DOHH2 (cell line): ENCODE results near the gene ZNF106.

Source experiments
- H3F3A ChIP-seq: fragments of 200-600 bp; sonication (generic), shearing (Covaris generic); 2 replicates; pipeline ENCODE4 v1.6.0; 2016; ENCODE audit warnings: antibody characterized with exemption, mild to moderate bottlenecking; ENCODE audit not compliant: control insufficient read depth, insufficient read depth
- H3K27ac ChIP-seq: fragments of 200-600 bp; sonication (generic); 2 replicates; pipeline ENCODE4 v1.5.1; 2014; ENCODE audit warnings: low read depth, mild to moderate bottlenecking, low read length, moderate library complexity
- H3K27me3 ChIP-seq: fragments of 200-600 bp; sonication (generic); 2 replicates; pipeline ENCODE4 v1.6.1; 2014; ENCODE audit warnings: mild to moderate bottlenecking, low read length, mixed read lengths; ENCODE audit not compliant: control insufficient read depth
- H3K36me3 ChIP-seq: fragments of 200-600 bp; sonication (generic); 2 replicates; pipeline ENCODE4 v1.6.1; 2014; ENCODE audit warnings: mild to moderate bottlenecking, low read length, moderate library complexity, mixed read lengths; ENCODE audit not compliant: control insufficient read depth
- H3K4me1 ChIP-seq: fragments of 200-600 bp; sonication (generic); 2 replicates; pipeline ENCODE4 v1.6.1; 2014; ENCODE audit warnings: mild to moderate bottlenecking, low read length, mixed read lengths; ENCODE audit not compliant: control insufficient read depth
- H3K4me2 ChIP-seq: fragments of 200-600 bp; sonication (generic); 2 replicates; pipeline ENCODE4 v1.6.0; 2014; ENCODE audit warnings: mild to moderate bottlenecking, low read length, moderate library complexity
- H3K4me3 ChIP-seq: fragments of 200-600 bp; sonication (generic); 2 replicates; pipeline ENCODE4 v1.5.1; 2014; ENCODE audit warnings: mild to moderate bottlenecking, low read length, mixed read lengths
- H3K79me2 ChIP-seq: fragments of 200-600 bp; sonication (generic); 2 replicates; pipeline ENCODE4 v1.6.1; 2014; ENCODE audit warnings: mild to moderate bottlenecking, low read length, mixed read lengths; ENCODE audit not compliant: control insufficient read depth
- H3K9me2 ChIP-seq: fragments of 200-600 bp; sonication (generic); replicated peaks from 2 replicates; pipeline ENCODE4 v1.6.1; 2014; ENCODE audit warnings: mild to moderate bottlenecking, low read length, mixed read lengths; ENCODE audit not compliant: control insufficient read depth
- H3K9me3 ChIP-seq: fragments of 200-600 bp; sonication (generic); 2 replicates; pipeline ENCODE4 v1.6.1; 2014; ENCODE audit warnings: antibody characterized with exemption, low read length, mixed read lengths; ENCODE audit not compliant: control insufficient read depth, insufficient read depth
- H4K20me1 ChIP-seq: fragments of 200-600 bp; sonication (generic); 2 replicates; pipeline ENCODE4 v1.6.0; 2014; ENCODE audit warnings: low read depth, mild to moderate bottlenecking, antibody characterized with exemption, low read length, moderate library complexity; ENCODE audit not compliant: control insufficient read depth, insufficient read depth
- EZH2phosphoT487 ChIP-seq: fragments of 200-600 bp; sonication (generic); IDR thresholded peaks from 2 replicates; pipeline ENCODE4 v1.6.1; 2017; ENCODE audit warnings: borderline replicate concordance, mild to moderate bottlenecking, antibody characterized with exemption, low read length, moderate library complexity, mixed read lengths
- TF ChIP-seq, protein P1 (sequence below): fragments of 200-600 bp; sonication (generic); IDR thresholded peaks from one replicate; pipeline ENCODE4 v1.5.1; 2014; ENCODE audit warnings: antibody characterized with exemption, mild to moderate bottlenecking, low read depth, low read length; ENCODE audit not compliant: poor library complexity, severe bottlenecking

ZNF106 gene

DNA sequence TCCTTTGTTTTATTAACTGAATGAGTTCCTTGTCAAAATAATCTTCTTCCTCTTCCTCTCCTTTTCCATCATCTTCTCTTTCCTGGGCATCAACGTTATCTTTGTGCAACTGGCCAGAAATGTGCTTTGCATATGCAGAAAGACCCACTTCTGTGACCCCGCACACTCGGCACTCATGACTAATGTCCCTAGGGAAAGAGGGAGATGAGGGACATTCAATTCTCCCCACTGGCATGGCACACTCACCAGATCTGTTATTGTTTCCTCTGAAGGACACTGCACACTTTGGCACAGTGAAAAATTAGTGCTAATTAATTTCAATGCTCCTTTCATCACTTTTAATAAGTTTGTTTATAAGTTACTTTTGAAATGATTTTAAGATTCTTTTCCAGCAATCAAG, 34.0 kb downstream of the ZNF106 start:
- H3K4me1 ChIP-seq: peaks cover 57% of the 10 kb centered on the region
- no peaks in the 10 kb centered on the region for H3K9me2 ChIP-seq
- H3F3A ChIP-seq: peaks cover 9% of the 10 kb centered on the region; the same call in 1 of the 2 replicates
- H4K20me1 ChIP-seq: no peaks in the 10 kb centered on the region
- H3K4me2 ChIP-seq: peak overlapping the region; percentile 69
- H3K36me3 ChIP-seq: peaks cover 16% of the 10 kb centered on the region
- no peaks in the 10 kb centered on the region for H3K9me3 ChIP-seq
- TF ChIP-seq, protein P1, sequence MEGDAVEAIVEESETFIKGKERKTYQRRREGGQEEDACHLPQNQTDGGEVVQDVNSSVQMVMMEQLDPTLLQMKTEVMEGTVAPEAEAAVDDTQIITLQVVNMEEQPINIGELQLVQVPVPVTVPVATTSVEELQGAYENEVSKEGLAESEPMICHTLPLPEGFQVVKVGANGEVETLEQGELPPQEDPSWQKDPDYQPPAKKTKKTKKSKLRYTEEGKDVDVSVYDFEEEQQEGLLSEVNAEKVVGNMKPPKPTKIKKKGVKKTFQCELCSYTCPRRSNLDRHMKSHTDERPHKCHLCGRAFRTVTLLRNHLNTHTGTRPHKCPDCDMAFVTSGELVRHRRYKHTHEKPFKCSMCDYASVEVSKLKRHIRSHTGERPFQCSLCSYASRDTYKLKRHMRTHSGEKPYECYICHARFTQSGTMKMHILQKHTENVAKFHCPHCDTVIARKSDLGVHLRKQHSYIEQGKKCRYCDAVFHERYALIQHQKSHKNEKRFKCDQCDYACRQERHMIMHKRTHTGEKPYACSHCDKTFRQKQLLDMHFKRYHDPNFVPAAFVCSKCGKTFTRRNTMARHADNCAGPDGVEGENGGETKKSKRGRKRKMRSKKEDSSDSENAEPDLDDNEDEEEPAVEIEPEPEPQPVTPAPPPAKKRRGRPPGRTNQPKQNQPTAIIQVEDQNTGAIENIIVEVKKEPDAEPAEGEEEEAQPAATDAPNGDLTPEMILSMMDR: no peak
- TF ChIP-seq EZH2phosphoT487: no peak
- H3K79me2 ChIP-seq: peaks cover 20% of the 10 kb centered on the region
- H3K4me3 ChIP-seq: peak overlapping the region; percentile 33
- H3K27ac ChIP-seq: peak overlapping the region; percentile 79
- no peaks in the 10 kb centered on the region for H3K27me3 ChIP-seq

DNA sequence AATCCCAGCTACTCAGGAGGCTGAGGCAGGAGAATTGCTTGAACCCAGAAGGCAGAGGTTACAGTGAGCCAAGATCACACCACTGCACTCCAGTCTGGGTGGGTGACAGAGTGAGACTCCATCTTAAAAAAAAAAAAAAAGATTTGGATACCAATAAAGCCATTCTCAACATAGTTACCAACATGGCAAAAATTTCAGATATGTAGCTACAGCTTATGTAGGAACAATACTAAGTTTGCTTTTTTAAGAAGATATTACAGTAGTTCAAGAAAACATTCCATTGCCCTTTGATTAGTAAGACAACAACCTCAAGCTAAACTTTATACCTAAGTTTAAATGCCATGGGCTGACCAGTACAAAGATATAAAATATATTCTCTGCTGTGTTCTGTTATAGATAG, 34.4 kb downstream of the ZNF106 start:
- no peaks in the 10 kb centered on the region for H3K9me2 ChIP-seq
- peak overlapping the region; percentile 79 for H3K27ac ChIP-seq
- peaks cover 20% of the 10 kb centered on the region for H3K79me2 ChIP-seq
- H3K4me1 ChIP-seq: peaks cover 53% of the 10 kb centered on the region
- no peak for TF ChIP-seq EZH2phosphoT487
- TF ChIP-seq, protein P1: no peak
- peak overlapping the region; percentile 69 for H3K4me2 ChIP-seq
- no peaks in the 10 kb centered on the region for H3K27me3 ChIP-seq
- H3K9me3 ChIP-seq: no peaks in the 10 kb centered on the region
- 0 out of 2 replicates have a peak, but pooled peaks cover 7% of the 10 kb centered on the region for H3F3A ChIP-seq
- H3K36me3 ChIP-seq: peaks cover 15% of the 10 kb centered on the region
- peak overlapping the region; percentile 33; the same call in 1 of the 2 replicates for H3K4me3 ChIP-seq
- no peaks in the 10 kb centered on the region for H4K20me1 ChIP-seq

DNA sequence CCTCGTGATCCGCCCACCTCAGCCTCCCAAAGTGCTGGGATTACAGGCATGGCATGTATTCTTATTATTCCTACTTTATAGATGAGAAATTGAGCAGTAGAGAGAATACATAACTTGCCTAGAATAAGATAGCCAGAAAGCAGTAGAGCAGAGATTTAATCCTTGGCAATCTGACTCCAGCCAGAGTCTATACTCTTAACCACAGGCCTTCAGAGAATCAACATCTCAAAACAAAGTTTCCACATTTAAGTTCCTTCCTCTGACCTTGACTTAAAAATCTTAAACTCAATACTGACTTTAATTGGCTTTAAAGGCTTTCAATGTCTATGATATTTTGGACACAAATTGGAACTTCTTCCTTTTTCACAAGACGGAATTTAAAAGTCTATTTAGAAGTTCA, 37.1 kb downstream of the ZNF106 start:
- Histone ChIP-seq H4K20me1 (no peaks in the 10 kb centered on the region), H3K4me1 (peaks cover 44% of the 10 kb centered on the region), H3K27ac (no peak overlapping the region), H3K4me2 (no peak overlapping the region), H3K79me2 (peaks cover 8% of the 10 kb centered on the region), H3K27me3 (no peaks in the 10 kb centered on the region), H3K9me3 (no peaks in the 10 kb centered on the region), H3K9me2 (no peaks in the 10 kb centered on the region), H3K36me3 (peaks cover 40% of the 10 kb centered on the region), H3K4me3 (no peak overlapping the region), H3F3A (0 out of 2 replicates have a peak, but pooled peaks cover 7% of the 10 kb centered on the region)
- no peak for TF ChIP-seq EZH2phosphoT487
- TF ChIP-seq, protein P1: no peak
